ENCODE measurements around the gene HDAC2. TPM values are rescaled to one million over a fixed set of nuclear protein-coding genes. Genes with fewer than 3 reads are reported as not detected.

HDAC2 gene
- polyA plus RNA-seq, 3 donors, result 29.6 to 67.7 (median 54.6) TPM

DNA sequence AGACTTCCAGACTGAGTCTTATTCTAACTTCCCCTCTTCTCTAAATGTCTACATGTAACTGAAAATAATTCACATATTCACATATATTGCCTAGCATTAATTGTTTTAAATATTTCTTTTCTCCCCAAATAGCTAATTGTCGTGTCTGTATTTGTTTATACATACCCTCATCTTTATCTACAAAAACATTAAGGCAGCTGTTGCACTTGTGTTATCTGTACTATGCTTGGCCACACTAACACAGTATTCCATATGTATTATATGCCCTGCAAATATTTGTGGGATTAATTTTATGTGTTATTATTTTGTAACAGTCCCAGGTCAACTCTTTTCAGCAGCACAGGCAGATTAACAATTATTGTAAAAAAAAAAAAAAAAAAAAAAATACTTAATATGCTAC, 11.7 kb downstream of the HDAC2 start:
- Histone ChIP-seq H3K9ac (ENCODE audit: insufficient read depth, low read length, poor library complexity, severe bottlenecking) (no peak overlapping the region), H2AFZ (ENCODE audit: insufficient read depth, low read depth, low read length, poor library complexity, severe bottlenecking) (no peak overlapping the region), H3K9me3 (replicated peaks in 1 of 2; ENCODE audit: control insufficient read depth in 1 of 2, insufficient read depth in 1 of 2, low read length in 2 of 2) (no peaks in the 10 kb centered on the region), H3K27me3 (ENCODE audit: control insufficient read depth in 2 of 2, insufficient read depth in 2 of 2, low read length in 2 of 2) (no peaks in the 10 kb centered on the region), H3K4me2 (replicated peaks; ENCODE audit: extremely low read depth, low read length, poor library complexity, severe bottlenecking) (no peak overlapping the region), H3K4me3 (replicated peaks in 1 of 3; ENCODE audit: low read depth in 2 of 3, low read length in 3 of 3) (no peak overlapping the region), H3K27ac (ENCODE audit: low read depth in 1 of 2, low read length in 2 of 2) (no peak overlapping the region), H3K4me1 (ENCODE audit: control insufficient read depth in 1 of 2, insufficient read depth in 2 of 2, low read length in 2 of 2) (no peaks in the 10 kb centered on the region), H3K36me3 (replicated peaks in 1 of 2; ENCODE audit: control insufficient read depth in 1 of 2, insufficient read depth in 2 of 2, low read length in 2 of 2) (peaks cover 23 to 46% of the 10 kb centered on the region in 2 donors), H3K79me2 (ENCODE audit: insufficient read depth, low read length) (peaks cover 68% of the 10 kb centered on the region), H4K20me1 (ENCODE audit: insufficient read depth, low read length) (peaks cover 65% of the 10 kb centered on the region)
- peaks cover 25 to 42% of the 10 kb centered on the region in 2 donors for H3K36me3 Mint-ChIP-seq
- H3K27me3 Mint-ChIP-seq (ENCODE audit: low read depth in 3 of 3), result no peaks in the 10 kb centered on the region
- intact Hi-C loops (cut with micrococcal nuclease), result no loop called here
- H3K9me3 Mint-ChIP-seq, result no peaks in the 10 kb centered on the region
- no peak overlapping the region for H3K4me3 Mint-ChIP-seq
- peaks cover 5% of the 10 kb centered on the region for H3K4me1 Mint-ChIP-seq
- no peak overlapping the region for H3K27ac Mint-ChIP-seq
- no CpG with 5 or more reads among the region's 1 CpG for WGBS (ENCODE audit: insufficient coverage)
- no peak for TF ChIP-seq CTCF (IDR thresholded peaks at IDR 0.05)
- DNase-seq, result no peak

GRCh38 chr6:113954653-113955052, 16.3 kb downstream of the HDAC2 start:
- Histone ChIP-seq H3K9ac (ENCODE audit: insufficient read depth, low read length, poor library complexity, severe bottlenecking) (no peak overlapping the region), H3K36me3 (replicated peaks in 1 of 2; ENCODE audit: control insufficient read depth in 1 of 2, insufficient read depth in 2 of 2, low read length in 2 of 2) (peaks cover 42 to 92% of the 10 kb centered on the region in 2 donors), H3K4me2 (replicated peaks; ENCODE audit: extremely low read depth, low read length, poor library complexity, severe bottlenecking) (no peak overlapping the region), H3K27ac (ENCODE audit: low read depth in 1 of 2, low read length in 2 of 2) (no peak overlapping the region), H3K4me1 (ENCODE audit: control insufficient read depth in 1 of 2, insufficient read depth in 2 of 2, low read length in 2 of 2) (no peaks in the 10 kb centered on the region), H3K79me2 (ENCODE audit: insufficient read depth, low read length) (peaks cover 22% of the 10 kb centered on the region), H3K4me3 (replicated peaks in 1 of 3; ENCODE audit: low read depth in 2 of 3, low read length in 3 of 3) (no peak overlapping the region), H3K9me3 (replicated peaks in 1 of 2; ENCODE audit: control insufficient read depth in 1 of 2, insufficient read depth in 1 of 2, low read length in 2 of 2) (no peaks in the 10 kb centered on the region), H4K20me1 (ENCODE audit: insufficient read depth, low read length) (peaks cover 21% of the 10 kb centered on the region), H2AFZ (ENCODE audit: insufficient read depth, low read depth, low read length, poor library complexity, severe bottlenecking) (no peak overlapping the region), H3K27me3 (ENCODE audit: control insufficient read depth in 2 of 2, insufficient read depth in 2 of 2, low read length in 2 of 2) (no peaks in the 10 kb centered on the region)
- no peak for TF ChIP-seq CTCF (IDR thresholded peaks at IDR 0.05)
- intact Hi-C loops (cut with micrococcal nuclease), result no loop called here
- Mint-ChIP-seq H3K4me1 (peaks cover 2% of the 10 kb centered on the region), H3K9me3 (no peaks in the 10 kb centered on the region), H3K27me3 (ENCODE audit: low read depth in 3 of 3) (no peaks in the 10 kb centered on the region), H3K4me3 (no peak overlapping the region), H3K36me3 (peaks cover 53 to 77% of the 10 kb centered on the region in 2 donors), H3K27ac (no peak overlapping the region)
- WGBS (ENCODE audit: insufficient coverage), result no CpG with 5 or more reads among the region's 1 CpG
- no peak for DNase-seq
